Karpas-422 (cell line): ENCODE measurements around the gene CELF4. TPM values are rescaled to one million over a fixed set of nuclear protein-coding genes. Genes with fewer than 3 reads are reported as not detected.

Experiments
- DNase-seq: peaks from one replicate; pipeline ENCODE4 v3.0.0-alpha.2; 2015
- H2AFZ ChIP-seq: fragments of 200-600 bp; sonication (generic); 2 replicates; pipeline ENCODE4 v1.6.1; 2014; ENCODE audit warnings: antibody characterized with exemption, low read length, mixed read lengths
- H3K27ac ChIP-seq: fragments of 200-600 bp; sonication (generic); 2 replicates; pipeline ENCODE4 v1.5.1; 2014; ENCODE audit warnings: mild to moderate bottlenecking, low read length, moderate library complexity
- H3K27me3 ChIP-seq: fragments of 200-600 bp; sonication (generic); 2 replicates; pipeline ENCODE4 v1.6.1; 2014; ENCODE audit warnings: low read length, mixed read lengths
- H3K36me3 ChIP-seq: fragments of 200-600 bp; sonication (generic); 2 replicates; pipeline ENCODE4 v1.6.1; 2014; ENCODE audit warnings: low read length, mixed read lengths; ENCODE audit not compliant: insufficient read depth
- H3K4me1 ChIP-seq: fragments of 200-600 bp; sonication (generic); 2 replicates; pipeline ENCODE4 v1.6.1; 2014; ENCODE audit warnings: mild to moderate bottlenecking, low read length, mixed read lengths
- H3K4me2 ChIP-seq: fragments of 200-600 bp; sonication (generic); 2 replicates; pipeline ENCODE4 v1.6.1; 2014; ENCODE audit warnings: low read length, low read depth, mild to moderate bottlenecking; ENCODE audit not compliant: poor library complexity, severe bottlenecking
- H3K4me3 ChIP-seq: fragments of 200-600 bp; sonication (generic); 2 replicates; pipeline ENCODE4 v1.5.1; 2014; ENCODE audit warnings: mild to moderate bottlenecking, antibody characterized with exemption, low read length, mixed read lengths
- H3K79me2 ChIP-seq: fragments of 200-600 bp; sonication (generic); 2 replicates; pipeline ENCODE4 v1.6.1; 2014; ENCODE audit warnings: mild to moderate bottlenecking, low read length, mixed read lengths
- H3K9ac ChIP-seq: fragments of 200-600 bp; sonication (generic); 2 replicates; pipeline ENCODE4 v1.6.0; 2014; ENCODE audit warnings: low read length
- H3K9me2 ChIP-seq: fragments of 200-600 bp; sonication (generic), shearing (Covaris generic); replicated peaks from 2 replicates; pipeline ENCODE4 v1.6.0; 2014; ENCODE audit warnings: mild to moderate bottlenecking, low read length, moderate library complexity; ENCODE audit not compliant: insufficient read depth
- H3K9me3 ChIP-seq: fragments of 300-700, 200-600 bp; sonication (generic); 2 replicates; pipeline ENCODE4 v1.6.1; 2014; ENCODE audit warnings: low read length, mixed read lengths
- H4K20me1 ChIP-seq: fragments of 200-600 bp; sonication (generic); 2 replicates; pipeline ENCODE4 v1.6.1; 2014; ENCODE audit warnings: mild to moderate bottlenecking, antibody characterized with exemption, low read length, low read depth; ENCODE audit not compliant: insufficient read depth
- total RNA-seq: library from RNA; depleted of rRNA; stranded (reverse); fragments of >200 nt; shearing (Covaris generic); gene quantifications from 2 replicates; pipeline ENCODE4 v1.2.3, GENCODE V29; 2014; ENCODE audit warnings: low replicate concordance

CELF4 gene
- total RNA-seq, 1 experiment from 2014 or later = not detected

DNA sequence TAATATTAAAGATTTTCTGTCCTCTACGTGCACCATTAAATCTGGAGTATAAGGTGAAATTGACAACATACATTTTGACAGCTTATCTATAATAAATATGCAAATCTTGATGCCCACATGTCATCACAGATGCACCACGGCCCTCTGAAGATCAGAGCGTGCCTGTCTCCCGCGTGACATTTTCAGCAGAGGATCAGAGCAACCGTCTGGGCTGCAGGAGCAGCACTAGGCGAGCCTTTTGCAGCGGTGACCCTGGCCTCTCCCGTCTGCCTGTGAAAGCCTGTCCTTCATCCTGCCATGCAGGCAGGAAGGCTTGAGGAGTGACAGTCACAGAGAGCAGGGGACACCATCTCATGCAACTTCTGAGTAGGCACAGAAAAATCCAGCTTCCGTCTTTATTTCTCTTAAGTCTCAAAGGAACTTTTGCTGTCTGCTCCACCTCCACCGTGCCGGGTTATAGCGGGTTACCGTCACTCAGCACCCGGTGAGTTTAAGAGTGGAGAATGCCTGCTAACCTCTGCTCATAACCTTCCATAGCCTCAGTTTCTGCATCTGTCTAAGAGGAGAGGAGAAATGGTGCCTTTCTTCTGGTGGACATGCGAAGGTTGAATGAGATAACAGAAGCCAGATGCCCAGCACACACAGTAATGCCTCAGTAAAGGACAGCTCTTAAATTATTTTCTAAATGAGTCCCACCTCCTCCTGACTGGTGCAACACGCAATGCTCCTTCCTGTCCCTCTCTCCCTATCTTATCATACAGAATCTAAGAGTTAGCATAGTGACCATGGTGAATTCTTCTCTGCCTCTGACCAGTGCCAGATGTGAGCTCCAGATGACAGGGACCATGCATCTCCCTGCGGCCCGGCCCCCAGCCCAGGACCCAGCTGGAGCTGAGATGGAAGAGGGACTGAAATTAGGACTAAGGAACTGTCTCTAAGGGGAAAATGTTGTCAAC lies 43.8 kb downstream of the CELF4 start:
- Histone ChIP-seq H3K9ac (no peak overlapping the region), H4K20me1 (no peaks in the 10 kb centered on the region), H3K4me3 (no peak overlapping the region), H3K4me2 (no peak overlapping the region), H3K79me2 (no peaks in the 10 kb centered on the region), H2AFZ (no peak overlapping the region), H3K4me1 (0 out of 2 replicates have a peak, but pooled peaks cover 3% of the 10 kb centered on the region), H3K36me3 (no peaks in the 10 kb centered on the region), H3K27ac (no peak overlapping the region), H3K27me3 (no peaks in the 10 kb centered on the region), H3K9me2 (no peaks in the 10 kb centered on the region), H3K9me3 (no peaks in the 10 kb centered on the region)
- DNase-seq = no peak

GRCh38 chr18:37520508-37520907 lies 45.1 kb downstream of the CELF4 start:
- no peaks in the 10 kb centered on the region for H3K9me3 ChIP-seq
- H3K27ac ChIP-seq = no peak overlapping the region
- H3K4me1 ChIP-seq = 0 out of 2 replicates have a peak, but pooled peaks cover 3% of the 10 kb centered on the region
- H2AFZ ChIP-seq = no peak overlapping the region
- H3K9me2 ChIP-seq = no peaks in the 10 kb centered on the region
- no peak overlapping the region for H3K9ac ChIP-seq
- DNase-seq = no peak
- H3K4me2 ChIP-seq = no peak overlapping the region
- no peaks in the 10 kb centered on the region for H4K20me1 ChIP-seq
- H3K79me2 ChIP-seq = no peaks in the 10 kb centered on the region
- no peaks in the 10 kb centered on the region for H3K36me3 ChIP-seq
- H3K4me3 ChIP-seq = no peak overlapping the region
- no peaks in the 10 kb centered on the region for H3K27me3 ChIP-seq

- no peak overlapping the region for H2AFZ ChIP-seq
- no peaks in the 10 kb centered on the region for H3K36me3 ChIP-seq
- no peaks in the 10 kb centered on the region for H3K9me2 ChIP-seq
- no peak for DNase-seq
- no peaks in the 10 kb centered on the region for H3K9me3 ChIP-seq
- no peaks in the 10 kb centered on the region for H3K27me3 ChIP-seq
- H3K27ac ChIP-seq = no peak overlapping the region
- no peak overlapping the region for H3K4me3 ChIP-seq
- no peak overlapping the region for H3K9ac ChIP-seq
- H4K20me1 ChIP-seq = no peaks in the 10 kb centered on the region
- H3K79me2 ChIP-seq = no peaks in the 10 kb centered on the region
- H3K4me2 ChIP-seq = no peak overlapping the region
- H3K4me1 ChIP-seq = 0 out of 2 replicates have a peak, but pooled peaks cover 3% of the 10 kb centered on the region
Observed at GRCh38 chr18:37519510-37520135, 46.0 kb downstream of the CELF4 start.

GRCh38 chr18:37516361-37516853 lies 49.2 kb downstream of the CELF4 start:
- Histone ChIP-seq H3K27me3 (no peaks in the 10 kb centered on the region), H3K27ac (no peak overlapping the region), H3K9me2 (no peaks in the 10 kb centered on the region), H3K4me2 (no peak overlapping the region), H2AFZ (no peak overlapping the region), H3K4me1 (0 out of 2 replicates have a peak, but pooled peaks cover 3% of the 10 kb centered on the region), H3K9me3 (no peaks in the 10 kb centered on the region), H3K36me3 (no peaks in the 10 kb centered on the region), H3K9ac (no peak overlapping the region), H4K20me1 (no peaks in the 10 kb centered on the region), H3K79me2 (no peaks in the 10 kb centered on the region), H3K4me3 (no peak overlapping the region)
- DNase-seq = no peak

GRCh38 chr18:37514953-37515352 lies 50.6 kb downstream of the CELF4 start:
- no peak for DNase-seq
- H3K79me2 ChIP-seq = no peaks in the 10 kb centered on the region
- no peak overlapping the region for H2AFZ ChIP-seq
- no peaks in the 10 kb centered on the region for H3K27me3 ChIP-seq
- no peaks in the 10 kb centered on the region; the same call in 1 of the 2 replicates for H3K9me3 ChIP-seq
- no peaks in the 10 kb centered on the region for H3K36me3 ChIP-seq
- no peak overlapping the region for H3K9ac ChIP-seq
- no peaks in the 10 kb centered on the region for H4K20me1 ChIP-seq
- H3K4me3 ChIP-seq = no peak overlapping the region
- H3K27ac ChIP-seq = no peak overlapping the region
- H3K4me1 ChIP-seq = 0 out of 2 replicates have a peak, but pooled peaks cover 3% of the 10 kb centered on the region
- no peaks in the 10 kb centered on the region for H3K9me2 ChIP-seq
- H3K4me2 ChIP-seq = no peak overlapping the region

GRCh38 chr18:37512400-37512799 lies 53.2 kb downstream of the CELF4 start:
- no peaks in the 10 kb centered on the region for H3K9me2 ChIP-seq
- DNase-seq = no peak
- H2AFZ ChIP-seq = no peak overlapping the region
- peaks cover 4% of the 10 kb centered on the region; the same call in 1 of the 2 replicates for H3K9me3 ChIP-seq
- no peaks in the 10 kb centered on the region for H3K4me1 ChIP-seq
- H3K4me3 ChIP-seq = no peak overlapping the region
- H3K79me2 ChIP-seq = no peaks in the 10 kb centered on the region
- H3K4me2 ChIP-seq = no peak overlapping the region
- no peaks in the 10 kb centered on the region for H4K20me1 ChIP-seq
- no peak overlapping the region for H3K9ac ChIP-seq
- no peak overlapping the region for H3K27ac ChIP-seq
- H3K36me3 ChIP-seq = no peaks in the 10 kb centered on the region
- H3K27me3 ChIP-seq = no peaks in the 10 kb centered on the region

DNA sequence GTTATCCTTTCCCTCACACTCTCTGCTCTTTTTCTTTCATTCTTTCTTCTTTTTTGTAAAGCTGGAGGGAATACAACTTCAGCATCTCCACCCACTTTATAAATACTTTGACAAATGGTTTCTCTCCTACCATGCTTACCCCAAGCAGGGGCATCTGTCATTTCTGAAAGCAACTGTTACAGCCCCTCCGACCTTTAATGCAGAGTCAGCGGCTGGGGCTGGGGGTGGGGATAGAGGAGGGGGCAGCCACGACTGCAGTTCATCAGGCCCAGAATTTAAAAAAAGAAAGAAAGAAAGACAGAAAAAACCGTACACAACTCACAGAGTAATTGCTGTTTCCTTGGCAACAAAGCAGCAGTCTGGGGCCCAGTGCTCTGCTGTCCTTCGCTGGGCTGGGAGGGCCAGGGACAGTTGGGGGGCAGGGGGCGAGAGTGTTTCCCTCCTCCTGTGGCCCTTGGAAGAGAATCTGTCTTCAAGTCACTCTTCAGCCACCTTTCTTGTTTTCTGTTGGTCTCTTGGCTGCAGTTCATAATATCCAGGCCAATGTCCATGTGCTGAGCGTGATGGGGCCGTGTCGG lies 53.8 kb downstream of the CELF4 start:
- Histone ChIP-seq H3K4me2 (no peak overlapping the region), H4K20me1 (no peaks in the 10 kb centered on the region), H3K27ac (no peak overlapping the region)

DNA sequence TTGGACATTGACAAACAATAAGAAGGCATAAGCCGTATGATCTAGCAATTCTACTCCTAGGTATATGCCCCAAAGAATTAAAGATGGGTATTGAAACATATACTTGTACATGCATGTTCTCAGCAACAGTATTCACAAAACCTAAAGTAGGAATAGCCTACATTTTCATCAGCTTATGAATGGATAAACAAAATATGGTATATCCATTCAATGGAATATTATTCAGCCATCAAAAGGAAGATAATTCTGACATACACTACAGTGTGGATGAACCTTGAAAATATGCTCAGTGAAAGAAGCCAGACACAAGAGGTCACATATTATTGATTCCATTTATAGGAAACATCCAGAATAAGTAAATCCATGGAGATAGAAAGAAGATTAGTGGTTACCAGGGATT lies 56.0 kb downstream of the CELF4 start:
- no peaks in the 10 kb centered on the region for H3K27me3 ChIP-seq
- H3K27ac ChIP-seq = no peak overlapping the region
- H3K4me3 ChIP-seq = no peak overlapping the region
- no peaks in the 10 kb centered on the region for H3K9me2 ChIP-seq
- peaks cover 4% of the 10 kb centered on the region; the same call in 1 of the 2 replicates for H3K9me3 ChIP-seq
- no peaks in the 10 kb centered on the region for H3K36me3 ChIP-seq
- H3K4me1 ChIP-seq = no peaks in the 10 kb centered on the region
- DNase-seq = no peak
- no peak overlapping the region for H3K9ac ChIP-seq
- no peak overlapping the region for H2AFZ ChIP-seq
- H4K20me1 ChIP-seq = no peaks in the 10 kb centered on the region
- H3K4me2 ChIP-seq = no peak overlapping the region
- no peaks in the 10 kb centered on the region for H3K79me2 ChIP-seq

More for the DNA sequence above, 53.8 kb downstream of the CELF4 start:
- Histone ChIP-seq H3K4me1 (no peaks in the 10 kb centered on the region), H3K9ac (no peak overlapping the region), H3K4me3 (no peak overlapping the region), H3K36me3 (no peaks in the 10 kb centered on the region), H3K79me2 (no peaks in the 10 kb centered on the region), H3K27me3 (no peaks in the 10 kb centered on the region), H2AFZ (no peak overlapping the region), H3K9me3 (peaks cover 4% of the 10 kb centered on the region; the same call in 1 of the 2 replicates), H3K9me2 (no peaks in the 10 kb centered on the region)
- DNase-seq = no peak
